CD14-positive monocyte (primary cell): Measurements from ENCODE around the gene TNIK. TPM values are rescaled to one million over a fixed set of nuclear protein-coding genes. Genes with fewer than 3 reads are reported as not detected.
A peak's percentile ranks its signal among the peaks of the same experiment; 100 is the strongest.

Experiments used
- DNase-seq, 3 donors: peaks; one replicate each; pipeline ENCODE4 v3.0.0-alpha.2; 2011 to 2022
- H2AFZ ChIP-seq: 2 replicates; pipeline ENCODE4 v1.6.0; 2012; ENCODE audit warnings: mild to moderate bottlenecking, low read depth, low read length, inconsistent platforms; ENCODE audit not compliant: insufficient read depth, poor library complexity, severe bottlenecking
- H3K27ac ChIP-seq, 2 donors: 1 replicate in 1 of 2; 2 replicates in 1 of 2; pipeline ENCODE4 v1.5.1; 2012 to 2013; ENCODE audit warnings: low read length in 2 of 2, control low read depth in 1 of 2, inconsistent platforms in 1 of 2, low read depth in 1 of 2, mild to moderate bottlenecking in 1 of 2
- H3K27me3 ChIP-seq, 2 donors: one replicate each; pipeline versions ENCODE4 v1.6.0 to v1.6.1; 2011 to 2013; ENCODE audit warnings: low read length in 2 of 2; ENCODE audit not compliant: control insufficient read depth in 2 of 2, insufficient read depth in 2 of 2
- H3K36me3 ChIP-seq, 2 donors: replicated peaks in 1 of 2; 1 replicate in 1 of 2; 2 replicates in 1 of 2; pipeline versions ENCODE4 v1.5.1 to v1.6.1; 2012 to 2013; ENCODE audit warnings: low read length in 2 of 2, control low read depth in 1 of 2, inconsistent platforms in 1 of 2, mild to moderate bottlenecking in 1 of 2; ENCODE audit not compliant: insufficient read depth in 2 of 2, control insufficient read depth in 1 of 2
- H3K4me1 ChIP-seq, 2 donors: 1 replicate in 1 of 2; 2 replicates in 1 of 2; pipeline versions ENCODE4 v1.5.1 to v1.6.1; 2012 to 2013; ENCODE audit warnings: low read length in 2 of 2, control low read depth in 1 of 2, inconsistent platforms in 1 of 2, mild to moderate bottlenecking in 1 of 2, moderate library complexity in 1 of 2; ENCODE audit not compliant: insufficient read depth in 2 of 2, control insufficient read depth in 1 of 2
- H3K4me2 ChIP-seq: replicated peaks from 2 replicates; pipeline ENCODE3; 2012; ENCODE audit warnings: low read length, moderate library complexity, mild to moderate bottlenecking; ENCODE audit not compliant: poor library complexity, severe bottlenecking; ENCODE audit errors: extremely low read depth
- H3K4me3 ChIP-seq, 3 experiments: fragments of 200-600 bp in 1 of 3; sonication (generic) in 1 of 3; replicated peaks in 1 of 3; 1 replicate in 2 of 3; 2 replicates in 1 of 3; pipeline ENCODE4 v1.5.1; 2011 to 2013; ENCODE audit warnings: low read length in 3 of 3, mild to moderate bottlenecking in 3 of 3, control low read depth in 2 of 3, low read depth in 2 of 3, inconsistent platforms in 1 of 3, moderate library complexity in 1 of 3
- H3K79me2 ChIP-seq: 2 replicates; pipeline ENCODE4 v1.6.0; 2012; ENCODE audit warnings: mild to moderate bottlenecking, control low read depth, inconsistent platforms, low read length, moderate library complexity; ENCODE audit not compliant: insufficient read depth
- H3K9ac ChIP-seq: 2 replicates; pipeline ENCODE4 v1.6.0; 2017; ENCODE audit warnings: low read length, mild to moderate bottlenecking; ENCODE audit not compliant: insufficient read depth, poor library complexity, severe bottlenecking
- H3K9me3 ChIP-seq, 2 donors: replicated peaks in 1 of 2; 1 replicate in 1 of 2; 2 replicates in 1 of 2; pipeline versions ENCODE4 v1.5.1 to v1.6.1; 2012 to 2013; ENCODE audit warnings: low read length in 2 of 2, control low read depth in 1 of 2; ENCODE audit not compliant: control insufficient read depth in 1 of 2, insufficient read depth in 1 of 2
- H4K20me1 ChIP-seq: 2 replicates; pipeline ENCODE4 v1.6.0; 2012; ENCODE audit warnings: mild to moderate bottlenecking, low read length, control low read depth, moderate library complexity; ENCODE audit not compliant: insufficient read depth
- H3K27ac Mint-ChIP-seq, 7 donors: one replicate each; pipeline ENCODE4 v1.8.0; 2020; ENCODE audit warnings: mild to moderate bottlenecking in 7 of 7, mixed read lengths in 7 of 7, moderate library complexity in 6 of 7, inconsistent platforms in 2 of 7
- H3K27me3 Mint-ChIP-seq, 3 donors: one replicate each; pipeline ENCODE4 v1.8.0; 2021 to 2022; ENCODE audit warnings: low read depth in 3 of 3, mild to moderate bottlenecking in 3 of 3, mixed read lengths in 3 of 3, moderate library complexity in 3 of 3, inconsistent platforms in 1 of 3
- H3K36me3 Mint-ChIP-seq, 2 donors: one replicate each; pipeline ENCODE4 v1.8.0; 2020; ENCODE audit warnings: mixed read lengths in 2 of 2, inconsistent platforms in 1 of 2, mild to moderate bottlenecking in 1 of 2
- H3K4me1 Mint-ChIP-seq: one replicate; pipeline ENCODE4 v1.8.0; 2020; ENCODE audit warnings: mild to moderate bottlenecking, mixed read lengths
- H3K4me3 Mint-ChIP-seq, 2 donors: one replicate each; pipeline ENCODE4 v1.8.0; 2020; ENCODE audit warnings: mild to moderate bottlenecking in 2 of 2, mixed read lengths in 2 of 2, moderate library complexity in 1 of 2
- H3K9me3 Mint-ChIP-seq, 7 donors: one replicate each; pipeline ENCODE4 v1.8.0; 2020 to 2022; ENCODE audit warnings: mixed read lengths in 7 of 7, mild to moderate bottlenecking in 6 of 7, moderate library complexity in 6 of 7, inconsistent platforms in 2 of 7
- CTCF ChIP-seq: fragments of 200-600 bp; IDR thresholded peaks from one replicate; pipeline ENCODE4 v1.8.0; 2022; ENCODE audit warnings: antibody characterized with exemption, mild to moderate bottlenecking
- WGBS: methylation state at CpG from one replicate; pipeline ENCODE4 v1.1.5; 2013; ENCODE audit warnings: missing lambda C conversion rate; ENCODE audit not compliant: insufficient coverage; 5-methylcytosine and 5-hydroxymethylcytosine counted together
- intact Hi-C, 2 donors: fragments of 100-400 bp; cut with micrococcal nuclease; formaldehyde crosslinking; loops; one replicate each; pipeline versions ENCODE4 v1.15.0 to v1.15.1; 2023
- polyA plus RNA-seq, 3 donors: library from polyadenylated mRNA; depleted of rRNA in 1 of 3; unstranded in 2 of 3; stranded (reverse) in 1 of 3; fragments of 300-500 nt in 2 of 3; fragments of >200 nt in 1 of 3; fragmentation: Illumina TruSeq in 2 of 3; gene quantifications; 1 replicate in 2 of 3; 2 replicates in 1 of 3; pipeline ENCODE4 v1.2.3, GENCODE V29; 2012 to 2021

Gene TNIK
- polyA plus RNA-seq, 3 donors: 0.36 to 1.8 (median 0.75) TPM

GRCh38 chr3:171490901-171491300, 30.7 kb upstream of the TNIK start:
- 100% methylated on average over 2 of the region's 3 CpGs for WGBS
- Mint-ChIP-seq H3K27ac (peak overlapping the region in 3 of 7 donors; percentile 17 to 73 (median 43)), H3K36me3 (no peaks in the 10 kb centered on the region), H3K4me3 (peak overlapping the region; percentile 72 to 84), H3K27me3 (no peaks in the 10 kb centered on the region), H3K9me3 (peaks cover 0 to 3% (median 0%) of the 10 kb centered on the region in 7 donors), H3K4me1 (peaks cover 9% of the 10 kb centered on the region)
- Histone ChIP-seq H3K4me3 (peak overlapping the region in 2 of 3 experiments; percentile 47 to 65), H4K20me1 (no peaks in the 10 kb centered on the region), H3K79me2 (no peaks in the 10 kb centered on the region), H2AFZ (peak overlapping the region; percentile 69), H3K36me3 (no peaks in the 10 kb centered on the region), H3K9ac (peak overlapping the region; percentile 23), H3K27me3 (no peaks in the 10 kb centered on the region), H3K27ac (peak overlapping the region in 1 of 2 donors; percentile 61), H3K4me2 (peak overlapping the region; percentile 59), H3K4me1 (no peaks in the 10 kb centered on the region), H3K9me3 (no peaks in the 10 kb centered on the region)
- TF ChIP-seq CTCF: no peak
- DNase-seq: no peak
- intact Hi-C loops: no loop called here

GRCh38 chr3:171489348-171489747, 29.1 kb upstream of the TNIK start:
- intact Hi-C loops: no loop called here
- H3K79me2 ChIP-seq: no peaks in the 10 kb centered on the region
- peaks cover 0 to 3% (median 0%) of the 10 kb centered on the region in 7 donors for H3K9me3 Mint-ChIP-seq
- no peaks in the 10 kb centered on the region for H3K27me3 ChIP-seq
- H3K36me3 ChIP-seq: no peaks in the 10 kb centered on the region
- H3K27ac Mint-ChIP-seq: no peak overlapping the region
- H3K4me3 Mint-ChIP-seq: no peak overlapping the region
- peaks cover 1 to 2% (median 1%) of the 10 kb centered on the region in 3 donors for H3K27me3 Mint-ChIP-seq
- no peaks in the 10 kb centered on the region for H3K36me3 Mint-ChIP-seq
- no peak overlapping the region for H3K4me3 ChIP-seq
- no peaks in the 10 kb centered on the region for H3K9me3 ChIP-seq
- no peak overlapping the region for H3K4me2 ChIP-seq
- 100% methylated on average over 1 of the region's 4 CpGs for WGBS
- H3K27ac ChIP-seq: no peak overlapping the region
- TF ChIP-seq CTCF: no peak
- no peak for DNase-seq
- no peaks in the 10 kb centered on the region for H4K20me1 ChIP-seq
- no peaks in the 10 kb centered on the region for H3K4me1 ChIP-seq
- H3K4me1 Mint-ChIP-seq: peaks cover 9% of the 10 kb centered on the region
- H2AFZ ChIP-seq: no peak overlapping the region
- no peak overlapping the region for H3K9ac ChIP-seq
